Neural cell (in vitro differentiated cells): ENCODE results near the gene ARL2BP.

Experiments
- CTCF ChIP-seq: fragments of 450-650 bp; IDR thresholded peaks from 2 replicates; pipeline ENCODE4 v1.5.1; 2014; ENCODE audit warnings: antibody characterized with exemption, mild to moderate bottlenecking, moderate library complexity; ENCODE audit not compliant: poor library complexity, severe bottlenecking
- EP300 ChIP-seq: fragments of 450-650 bp; conservative IDR thresholded peaks from 2 replicates; pipeline ENCODE4 v1.6.1; 2014; ENCODE audit warnings: antibody characterized with exemption, mild to moderate bottlenecking, moderate library complexity; ENCODE audit not compliant: poor library complexity, severe bottlenecking
- EZH2 ChIP-seq: fragments of 200-600, 300-800 bp; shearing (Covaris generic), sonication (generic); IDR thresholded peaks from 2 replicates; pipeline ENCODE4 v1.6.1; 2014; ENCODE audit warnings: antibody characterized with exemption, low read length, borderline replicate concordance, mild to moderate bottlenecking; ENCODE audit not compliant: insufficient read depth, poor library complexity, severe bottlenecking
- MXI1 ChIP-seq: fragments of 450-650 bp; conservative IDR thresholded peaks from 2 replicates; pipeline ENCODE4 v1.6.1; 2014; ENCODE audit warnings: antibody characterized with exemption, mild to moderate bottlenecking; ENCODE audit not compliant: poor library complexity, severe bottlenecking
- RAD21 ChIP-seq: fragments of 450-650 bp; conservative IDR thresholded peaks from 2 replicates; pipeline ENCODE4 v1.6.1; 2014; ENCODE audit warnings: antibody characterized with exemption, mild to moderate bottlenecking, moderate library complexity
- TAF1 ChIP-seq: IDR thresholded peaks from 2 replicates; pipeline ENCODE4 v1.6.1; 2012; ENCODE audit warnings: low read depth

- TF ChIP-seq CTCF: no peak
- no peak for TF ChIP-seq EP300
- TF ChIP-seq TAF1: no peak
- TF ChIP-seq EZH2: no peak
- no peak for TF ChIP-seq RAD21
- TF ChIP-seq MXI1: no peak
These were observed 36.1 kb upstream of the ARL2BP start for GRCh38 chr16:57208926-57209325.
